Ascending aorta (tissue), 2 donors: Measurements from ENCODE around the gene NID1. TPM values are rescaled to one million over a fixed set of nuclear protein-coding genes. Genes with fewer than 3 reads are reported as not detected.

ENCODE experiments used
- DNase-seq, 2 donors: peaks; one replicate each; pipeline ENCODE4 v3.0.0-alpha.2; 2019; ENCODE audit warnings: low spot score in 2 of 2
- H3K27ac ChIP-seq, 2 donors: fragments of 200-600 bp; sonication (generic); one replicate each; pipeline ENCODE4 v1.5.1; 2016 to 2017; ENCODE audit warnings: mild to moderate bottlenecking in 1 of 2
- H3K27me3 ChIP-seq: fragments of 200-600 bp; sonication (generic); one replicate; pipeline ENCODE4 v1.5.1; 2017
- H3K36me3 ChIP-seq, 2 donors: fragments of 200-600 bp; sonication (generic); one replicate each; pipeline ENCODE4 v1.5.1; 2016
- H3K4me1 ChIP-seq, 2 donors: fragments of 200-600 bp; sonication (generic); one replicate each; pipeline ENCODE4 v1.5.1; 2016 to 2017; ENCODE audit warnings: mild to moderate bottlenecking in 1 of 2
- H3K4me3 ChIP-seq, 2 donors: fragments of 200-600 bp; sonication (generic); one replicate each; pipeline ENCODE4 v1.5.1; 2016 to 2017; ENCODE audit warnings: mild to moderate bottlenecking in 1 of 2
- H3K9me3 ChIP-seq, 2 donors: fragments of 200-600 bp; sonication (generic); one replicate each; pipeline ENCODE4 v1.5.1; 2016
- intact Hi-C: fragments of 100-400 bp; cut with DNase I; formaldehyde crosslinking; loops from one replicate; pipeline ENCODE4 v1.15.1; 2023
- total RNA-seq: library from RNA; depleted of rRNA; stranded (reverse); fragments of >200 nt; gene quantifications from one replicate; pipeline ENCODE4 v1.1.0, GENCODE V29; 2016
- TF ChIP-seq, protein P1 (sequence below), 3 experiments: fragments of 200-600 bp in 2 of 3; fragments of 450-650 bp in 1 of 3; sonication (generic) in 2 of 3; IDR thresholded peaks; one replicate each; pipeline ENCODE4 v1.5.1; 2016 to 2019; ENCODE audit warnings: antibody characterized with exemption in 3 of 3, mild to moderate bottlenecking in 1 of 3, moderate library complexity in 1 of 3

Gene NID1
- total RNA-seq, 1 donor from 2014 or later, result 172 TPM

- Histone ChIP-seq H3K9me3 (no peaks in the 10 kb centered on the region), H3K27me3 (no peaks in the 10 kb centered on the region), H3K36me3 (peaks cover 46 to 83% of the 10 kb centered on the region in 2 donors), H3K4me1 (no peaks in the 10 kb centered on the region), H3K27ac (no peak overlapping the region), H3K4me3 (no peak overlapping the region)
- intact Hi-C loops, result no loop called here
- TF ChIP-seq, protein P1, sequence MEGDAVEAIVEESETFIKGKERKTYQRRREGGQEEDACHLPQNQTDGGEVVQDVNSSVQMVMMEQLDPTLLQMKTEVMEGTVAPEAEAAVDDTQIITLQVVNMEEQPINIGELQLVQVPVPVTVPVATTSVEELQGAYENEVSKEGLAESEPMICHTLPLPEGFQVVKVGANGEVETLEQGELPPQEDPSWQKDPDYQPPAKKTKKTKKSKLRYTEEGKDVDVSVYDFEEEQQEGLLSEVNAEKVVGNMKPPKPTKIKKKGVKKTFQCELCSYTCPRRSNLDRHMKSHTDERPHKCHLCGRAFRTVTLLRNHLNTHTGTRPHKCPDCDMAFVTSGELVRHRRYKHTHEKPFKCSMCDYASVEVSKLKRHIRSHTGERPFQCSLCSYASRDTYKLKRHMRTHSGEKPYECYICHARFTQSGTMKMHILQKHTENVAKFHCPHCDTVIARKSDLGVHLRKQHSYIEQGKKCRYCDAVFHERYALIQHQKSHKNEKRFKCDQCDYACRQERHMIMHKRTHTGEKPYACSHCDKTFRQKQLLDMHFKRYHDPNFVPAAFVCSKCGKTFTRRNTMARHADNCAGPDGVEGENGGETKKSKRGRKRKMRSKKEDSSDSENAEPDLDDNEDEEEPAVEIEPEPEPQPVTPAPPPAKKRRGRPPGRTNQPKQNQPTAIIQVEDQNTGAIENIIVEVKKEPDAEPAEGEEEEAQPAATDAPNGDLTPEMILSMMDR (IDR thresholded peaks at IDR 0.05), result no peak
- DNase-seq, result no peak
Observed at GRCh38 chr1:236024641-236025040, 40.2 kb downstream of the NID1 start.

- Histone ChIP-seq H3K4me3 (no peak overlapping the region), H3K36me3 (peaks cover 40 to 83% of the 10 kb centered on the region in 2 donors), H3K4me1 (no peaks in the 10 kb centered on the region), H3K27ac (no peak overlapping the region), H3K9me3 (no peaks in the 10 kb centered on the region), H3K27me3 (no peaks in the 10 kb centered on the region)
- intact Hi-C loops, result no loop called here
- TF ChIP-seq, protein P1 (IDR thresholded peaks at IDR 0.05), result no peak
- peak in 1 of 2 donors; percentile 55 for DNase-seq
Observed at GRCh38 chr1:236023926-236024565, 40.8 kb downstream of the NID1 start.

DNA sequence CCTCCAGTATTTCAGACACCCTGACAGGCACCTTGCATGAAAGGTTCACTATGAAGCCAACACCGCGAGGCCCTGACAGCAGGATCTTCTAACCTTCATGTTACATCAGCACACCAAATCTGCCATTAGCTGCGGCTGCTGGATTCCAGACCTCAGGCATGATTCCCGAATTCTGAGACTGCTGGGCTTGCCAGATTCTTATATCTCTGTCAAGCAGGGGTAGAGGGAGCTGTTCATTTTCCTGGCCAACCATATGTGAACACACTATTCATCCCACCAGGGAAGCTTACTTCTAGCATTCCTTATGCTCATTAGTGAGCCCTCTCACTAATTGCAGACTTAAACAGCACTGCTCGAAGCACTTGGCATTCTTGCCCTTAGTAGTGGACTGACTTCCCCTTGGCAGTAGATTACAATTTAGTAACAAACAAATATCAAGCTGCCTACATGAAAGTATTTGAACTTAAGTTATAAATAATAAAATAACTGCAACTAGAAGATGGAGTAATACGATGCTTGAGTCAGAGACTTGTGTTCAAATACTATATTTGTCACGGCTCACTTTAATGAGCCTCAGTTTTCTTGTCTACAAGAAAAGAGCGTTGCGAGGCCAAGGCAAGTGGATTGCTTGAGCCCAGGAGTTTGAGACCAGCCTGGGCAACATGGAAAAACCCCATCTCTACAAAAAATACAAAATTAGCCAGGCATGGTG lies 43.3 kb downstream of the NID1 start:
- Histone ChIP-seq H3K27me3 (no peaks in the 10 kb centered on the region), H3K9me3 (no peaks in the 10 kb centered on the region), H3K36me3 (peaks cover 41 to 80% of the 10 kb centered on the region in 2 donors), H3K27ac (peak overlapping the region; percentile 16 to 62), H3K4me1 (no peaks in the 10 kb centered on the region), H3K4me3 (no peak overlapping the region)
- intact Hi-C loops, result no loop called here
- TF ChIP-seq, protein P1 (IDR thresholded peaks at IDR 0.05), result no peak
- peak in 1 of 2 donors; percentile 12 for DNase-seq

GRCh38 chr1:236020359-236021219 lies 44.3 kb downstream of the NID1 start:
- Histone ChIP-seq H3K9me3 (no peaks in the 10 kb centered on the region), H3K27ac (peak overlapping the region in 1 of 2 donors; percentile 46), H3K36me3 (peaks cover 32 to 80% of the 10 kb centered on the region in 2 donors), H3K4me1 (no peaks in the 10 kb centered on the region), H3K27me3 (no peaks in the 10 kb centered on the region), H3K4me3 (no peak overlapping the region)
- intact Hi-C loops, result no loop called here
- TF ChIP-seq, protein P1 (IDR thresholded peaks at IDR 0.05), result no peak
- peak in 1 of 2 donors; percentile 63 for DNase-seq

DNA sequence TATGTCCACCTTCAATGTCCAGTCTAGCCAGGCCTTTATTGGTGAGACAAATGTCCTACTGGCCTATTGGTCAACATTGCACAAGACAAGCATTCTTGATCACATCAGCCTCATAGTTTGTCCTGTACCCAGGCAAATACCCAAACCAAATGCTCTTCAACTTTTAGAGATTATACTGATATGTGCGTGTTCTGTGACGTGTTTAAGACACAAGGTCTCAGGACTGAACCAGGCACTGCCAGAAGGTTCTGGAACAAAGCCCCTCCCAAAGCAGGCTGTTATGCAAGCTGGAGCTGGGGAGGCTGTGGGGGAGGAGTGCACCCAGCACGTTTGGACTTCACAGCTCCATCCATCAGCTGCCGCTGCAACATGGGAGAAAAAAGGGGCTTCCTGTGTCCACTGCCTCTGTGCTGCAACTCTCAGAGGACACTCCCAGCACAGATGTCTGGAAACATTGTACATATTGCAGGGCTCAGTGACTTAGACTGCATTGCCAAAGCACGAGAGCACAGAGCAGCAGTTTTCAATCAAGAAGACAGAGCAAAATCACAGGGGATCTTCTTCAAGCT lies 45.9 kb downstream of the NID1 start:
- Histone ChIP-seq H3K27ac (peak overlapping the region in 1 of 2 donors; percentile 72), H3K4me3 (no peak overlapping the region), H3K36me3 (peaks cover 17 to 73% of the 10 kb centered on the region in 2 donors), H3K9me3 (no peaks in the 10 kb centered on the region), H3K27me3 (no peaks in the 10 kb centered on the region), H3K4me1 (no peaks in the 10 kb centered on the region)
- TF ChIP-seq, protein P1 (IDR thresholded peaks at IDR 0.05), result no peak
- peak in 1 of 2 donors; percentile 86 for DNase-seq
- intact Hi-C loops, result no loop called here
